Sigmoid colon (tissue), 7 donors: ENCODE results near the gene MSANTD7. TPM values are rescaled to one million over a fixed set of nuclear protein-coding genes. Genes with fewer than 3 reads are reported as not detected.
A peak's percentile ranks its signal among the peaks of the same experiment; 100 is the strongest.

Source experiments
- DNase-seq: peaks from one replicate; pipeline ENCODE4 v3.0.0-alpha.2; 2019
- H3K27ac ChIP-seq, 4 donors: fragments of 200-600 bp; sonication (generic); one replicate each; pipeline ENCODE4 v1.5.1; 2016 to 2019; ENCODE audit warnings: mild to moderate bottlenecking in 1 of 4
- H3K27me3 ChIP-seq, 3 donors: fragments of 200-600 bp; sonication (generic); one replicate each; pipeline ENCODE4 v1.5.1; 2019; ENCODE audit warnings: mild to moderate bottlenecking in 1 of 3
- H3K36me3 ChIP-seq, 4 donors: fragments of 200-600 bp; sonication (generic); one replicate each; pipeline ENCODE4 v1.5.1; 2016 to 2019
- H3K4me1 ChIP-seq, 4 donors: fragments of 200-600 bp; sonication (generic); one replicate each; pipeline ENCODE4 v1.5.1; 2017 to 2019
- H3K4me3 ChIP-seq, 4 donors: fragments of 200-600 bp; sonication (generic); one replicate each; pipeline ENCODE4 v1.5.1; 2017 to 2019; ENCODE audit warnings: mild to moderate bottlenecking in 2 of 4, moderate library complexity in 1 of 4
- H3K9me3 ChIP-seq, 4 donors: fragments of 200-600 bp in 3 of 4; sonication (generic) in 3 of 4; one replicate each; pipeline versions ENCODE4 v1.5.1 to v1.6.1; 2013 to 2019
- EP300 ChIP-seq, 4 donors: sonication (generic); formaldehyde crosslinking; IDR thresholded peaks; one replicate each; pipeline ENCODE4 v1.6.1; 2017; ENCODE audit warnings: antibody characterized with exemption in 4 of 4
- POLR2A ChIP-seq, 2 donors: fragments of 450-650 bp; IDR thresholded peaks; one replicate each; pipeline ENCODE4 v1.6.1; 2016; ENCODE audit warnings: antibody characterized with exemption in 2 of 2, mild to moderate bottlenecking in 2 of 2, moderate library complexity in 2 of 2
- POLR2AphosphoS5 ChIP-seq, 4 donors: sonication (generic); formaldehyde crosslinking; IDR thresholded peaks; one replicate each; pipeline ENCODE4 v1.6.1; 2017; ENCODE audit warnings: antibody characterized with exemption in 4 of 4
- WGBS, 2 donors: extraction: QIAGEN DNeasy Blood & Tissue Kit; methylation state at CpG; one replicate each; pipeline ENCODE4 v1.1.7; 2013; 5-methylcytosine and 5-hydroxymethylcytosine counted together
- intact Hi-C: fragments of 100-400 bp; cut with DNase I; formaldehyde crosslinking; loops from one replicate; pipeline ENCODE4 v1.15.1; 2023
- polyA plus RNA-seq, 3 donors: library from polyadenylated mRNA; stranded (reverse); fragments of 200-250 nt; gene quantifications; one replicate each; pipeline ENCODE4 v1.2.3, GENCODE V29; 2013
- total RNA-seq, 4 donors: library from RNA; depleted of rRNA; stranded (reverse); fragments of >200 nt; gene quantifications; one replicate each; pipeline ENCODE4 v1.1.0, GENCODE V29; 2016
- TF ChIP-seq, protein P1 (sequence below), 4 experiments: fragments of 450-650 bp in 3 of 4; fragments of 200-600 bp in 1 of 4; IDR thresholded peaks; one replicate each; pipeline ENCODE4 v1.5.1; 2016 to 2019; ENCODE audit warnings: antibody characterized with exemption in 4 of 4, mild to moderate bottlenecking in 3 of 4, moderate library complexity in 2 of 4
- donor health status: healthy with polysubstance abuse.
- donor health status: Bipolar disorder and iron deficiency.
- donor health status: healthy.

The MSANTD7 gene
- total and polyA plus RNA-seq, 7 donors, result 3.2 to 8.1 (median 5.1) TPM

- intact Hi-C loops, result no loop called here
- H3K4me1 ChIP-seq, result peaks cover 0 to 18% (median 6%) of the 10 kb centered on the region in 4 donors
- H3K9me3 ChIP-seq, result no peaks in the 10 kb centered on the region
- TF ChIP-seq POLR2AphosphoS5 (IDR thresholded peaks at IDR 0.05) (no peak), EP300 (IDR thresholded peaks at IDR 0.05) (no peak)
- no peak overlapping the region for H3K4me3 ChIP-seq
- peaks cover 0 to 22% (median 1%) of the 10 kb centered on the region in 4 donors for H3K36me3 ChIP-seq
- H3K27ac ChIP-seq, result no peak overlapping the region
- H3K27me3 ChIP-seq, result no peaks in the 10 kb centered on the region
- no peak for DNase-seq
- WGBS, 2 donors, result 56 to 68% methylated on average over 2 of the region's 2 CpGs
Observed at GRCh38 chr10:14873090-14873760, 35.1 kb downstream of the MSANTD7 start.

GRCh38 chr10:14875941-14876340 is 37.8 kb downstream of the MSANTD7 start:
- WGBS, 2 donors, result 96 to 97% methylated on average over 12 of the region's 12 CpGs
- TF ChIP-seq, protein P1, sequence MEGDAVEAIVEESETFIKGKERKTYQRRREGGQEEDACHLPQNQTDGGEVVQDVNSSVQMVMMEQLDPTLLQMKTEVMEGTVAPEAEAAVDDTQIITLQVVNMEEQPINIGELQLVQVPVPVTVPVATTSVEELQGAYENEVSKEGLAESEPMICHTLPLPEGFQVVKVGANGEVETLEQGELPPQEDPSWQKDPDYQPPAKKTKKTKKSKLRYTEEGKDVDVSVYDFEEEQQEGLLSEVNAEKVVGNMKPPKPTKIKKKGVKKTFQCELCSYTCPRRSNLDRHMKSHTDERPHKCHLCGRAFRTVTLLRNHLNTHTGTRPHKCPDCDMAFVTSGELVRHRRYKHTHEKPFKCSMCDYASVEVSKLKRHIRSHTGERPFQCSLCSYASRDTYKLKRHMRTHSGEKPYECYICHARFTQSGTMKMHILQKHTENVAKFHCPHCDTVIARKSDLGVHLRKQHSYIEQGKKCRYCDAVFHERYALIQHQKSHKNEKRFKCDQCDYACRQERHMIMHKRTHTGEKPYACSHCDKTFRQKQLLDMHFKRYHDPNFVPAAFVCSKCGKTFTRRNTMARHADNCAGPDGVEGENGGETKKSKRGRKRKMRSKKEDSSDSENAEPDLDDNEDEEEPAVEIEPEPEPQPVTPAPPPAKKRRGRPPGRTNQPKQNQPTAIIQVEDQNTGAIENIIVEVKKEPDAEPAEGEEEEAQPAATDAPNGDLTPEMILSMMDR (IDR thresholded peaks at IDR 0.05), result no peak
- no peak for TF ChIP-seq POLR2AphosphoS5 (IDR thresholded peaks at IDR 0.05)
- intact Hi-C loops, result loop anchor here (5.0 kb wide), 3 partner anchors 221 to 1529 kb away; partner anchors contain the start of genes NMT2, RPP38 and SEPHS1
- peaks cover 0 to 32% (median 17%) of the 10 kb centered on the region in 4 donors for H3K4me1 ChIP-seq
- no peak overlapping the region for H3K27ac ChIP-seq
- no peak for DNase-seq
- H3K36me3 ChIP-seq, result peaks cover 0 to 4% (median 0%) of the 10 kb centered on the region in 4 donors
- no peak overlapping the region for H3K4me3 ChIP-seq
- no peaks in the 10 kb centered on the region for H3K27me3 ChIP-seq
- H3K9me3 ChIP-seq, result no peaks in the 10 kb centered on the region

GRCh38 chr10:14876764-14877163 is 38.7 kb downstream of the MSANTD7 start:
- TF ChIP-seq EP300 (IDR thresholded peaks at IDR 0.05) (no peak), POLR2A (IDR thresholded peaks at IDR 0.05) (no peak), POLR2AphosphoS5 (IDR thresholded peaks at IDR 0.05) (no peak)
- TF ChIP-seq, protein P1 (IDR thresholded peaks at IDR 0.05), result no peak
- H3K27ac ChIP-seq, result peak overlapping the region; percentile 94 to 95 (median 94)
- H3K27me3 ChIP-seq, result no peaks in the 10 kb centered on the region
- DNase-seq, result no peak
- no peaks in the 10 kb centered on the region for H3K36me3 ChIP-seq
- 94% methylated on average over 9 of the region's 9 CpGs for WGBS, 2 donors
- no peak overlapping the region for H3K4me3 ChIP-seq
- H3K9me3 ChIP-seq, result no peaks in the 10 kb centered on the region
- intact Hi-C loops, result loop anchor here (5.0 kb wide), 3 partner anchors 221 to 1529 kb away; partner anchors contain the start of genes NMT2, RPP38 and SEPHS1
- H3K4me1 ChIP-seq, result peaks cover 0 to 32% (median 17%) of the 10 kb centered on the region in 4 donors

- peaks cover 0 to 32% (median 17%) of the 10 kb centered on the region in 4 donors for H3K4me1 ChIP-seq
- peak within 1 kb of the TSS; percentile 94 to 95 (median 94) for H3K27ac ChIP-seq
- peak; percentile 98 for DNase-seq
- peak within 1 kb of the TSS; percentile 58 to 99 (median 82) for H3K4me3 ChIP-seq
- WGBS, 2 donors, result 0% methylated on average over 102 of the region's 102 CpGs
- H3K36me3 ChIP-seq, result no peaks in the 10 kb centered on the region
- no peak for TF ChIP-seq EP300 (IDR thresholded peaks at IDR 0.05)
- TF ChIP-seq POLR2A (IDR thresholded peaks at IDR 0.05), result peak; percentile 40 to 45
- TF ChIP-seq, protein P1 (IDR thresholded peaks at IDR 0.05), result no peak
- peak; percentile 80 to 91 (median 88) for TF ChIP-seq POLR2AphosphoS5 (IDR thresholded peaks at IDR 0.05)
- intact Hi-C loops, result loop anchor here (1.0 to 5.0 kb wide), 6 partner anchors 40 to 1531 kb away; partner anchors contain the start of genes CDNF, DCLRE1C, HSPA14 and MSANTD7
- no peaks in the 10 kb centered on the region for H3K27me3 ChIP-seq
- no peaks in the 10 kb centered on the region for H3K9me3 ChIP-seq
Observed at GRCh38 chr10:14878266-14879123, 40.4 kb downstream of the MSANTD7 start, which contains the start of gene SUV39H2. SUV39H2 (plus strand) TSS chr10:14878866; CDS start chr10:14878889, 23 bp downstream.
